A673 (cell line): ENCODE measurements around the gene MS4A4A.

Experiments
- EZH2 ChIP-seq: fragments of 200-600 bp; sonication (generic); IDR thresholded peaks from 2 replicates; pipeline ENCODE4 v1.6.1; 2017; ENCODE audit warnings: borderline replicate concordance, low read depth, mild to moderate bottlenecking, mixed read lengths, antibody characterized with exemption, low read length; ENCODE audit not compliant: poor library complexity, severe bottlenecking
- TF ChIP-seq, protein P1 (sequence below): fragments of 300-800, 200-600 bp; sonication (generic); conservative IDR thresholded peaks from 2 replicates; pipeline ENCODE4 v1.5.1; 2017; ENCODE audit warnings: low read depth, mild to moderate bottlenecking, antibody characterized with exemption, low read length, moderate library complexity, mixed read lengths

DNA sequence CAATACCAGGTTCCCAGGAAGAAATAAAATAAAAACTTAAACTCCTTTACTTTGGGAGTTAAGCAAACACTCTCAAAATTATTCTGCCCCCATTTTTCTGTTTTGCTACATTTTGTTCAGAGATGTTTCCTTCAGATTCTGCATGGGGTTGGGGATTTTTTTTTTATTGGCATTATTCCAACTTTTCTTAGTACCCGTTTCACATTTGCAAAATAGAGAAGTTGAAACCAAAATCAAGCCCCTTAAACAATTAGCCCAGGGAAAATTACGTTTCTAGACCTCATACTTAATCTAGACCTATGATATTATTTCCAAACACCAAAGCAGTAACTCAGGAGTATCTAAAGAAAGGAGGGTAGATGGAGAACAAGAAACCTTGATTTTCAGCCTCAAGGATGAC is 77.3 kb downstream of the MS4A4A start:
- TF ChIP-seq, protein P1, sequence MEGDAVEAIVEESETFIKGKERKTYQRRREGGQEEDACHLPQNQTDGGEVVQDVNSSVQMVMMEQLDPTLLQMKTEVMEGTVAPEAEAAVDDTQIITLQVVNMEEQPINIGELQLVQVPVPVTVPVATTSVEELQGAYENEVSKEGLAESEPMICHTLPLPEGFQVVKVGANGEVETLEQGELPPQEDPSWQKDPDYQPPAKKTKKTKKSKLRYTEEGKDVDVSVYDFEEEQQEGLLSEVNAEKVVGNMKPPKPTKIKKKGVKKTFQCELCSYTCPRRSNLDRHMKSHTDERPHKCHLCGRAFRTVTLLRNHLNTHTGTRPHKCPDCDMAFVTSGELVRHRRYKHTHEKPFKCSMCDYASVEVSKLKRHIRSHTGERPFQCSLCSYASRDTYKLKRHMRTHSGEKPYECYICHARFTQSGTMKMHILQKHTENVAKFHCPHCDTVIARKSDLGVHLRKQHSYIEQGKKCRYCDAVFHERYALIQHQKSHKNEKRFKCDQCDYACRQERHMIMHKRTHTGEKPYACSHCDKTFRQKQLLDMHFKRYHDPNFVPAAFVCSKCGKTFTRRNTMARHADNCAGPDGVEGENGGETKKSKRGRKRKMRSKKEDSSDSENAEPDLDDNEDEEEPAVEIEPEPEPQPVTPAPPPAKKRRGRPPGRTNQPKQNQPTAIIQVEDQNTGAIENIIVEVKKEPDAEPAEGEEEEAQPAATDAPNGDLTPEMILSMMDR: no peak
- TF ChIP-seq EZH2: no peak
